DMS153 treated with DMSO at 0.1 percent for 48 hours (cell line): Measurements from ENCODE around the gene CRYL1.

ENCODE experiments used
- DNase-seq: peaks from one replicate; lab custom pipeline; 2025; ENCODE audit not compliant: unreplicated experiment; lab: John Stamatoyannopoulos, UW

CRYL1 gene

GRCh38 chr13:20495087-20496023 lies 30.3 kb downstream of the CRYL1 start:
- peak; percentile 49 for DNase-seq

GRCh38 chr13:20494656-20495055 lies 31.0 kb downstream of the CRYL1 start:
- DNase-seq: no peak

GRCh38 chr13:20492641-20493040 lies 33.0 kb downstream of the CRYL1 start:
- DNase-seq: no peak

- no peak for DNase-seq
Measured at GRCh38 chr13:20491926-20492435, 33.7 kb downstream of the CRYL1 start.

GRCh38 chr13:20489185-20489820 lies 36.4 kb downstream of the CRYL1 start:
- no peak for DNase-seq

GRCh38 chr13:20487927-20488326 lies 37.7 kb downstream of the CRYL1 start:
- no peak for DNase-seq

- DNase-seq: no peak
Measured at GRCh38 chr13:20482787-20483186, 42.9 kb downstream of the CRYL1 start.

GRCh38 chr13:20482275-20482761 lies 43.3 kb downstream of the CRYL1 start:
- no peak for DNase-seq

- DNase-seq: no peak
Measured at GRCh38 chr13:20477394-20477793, 48.3 kb downstream of the CRYL1 start.

GRCh38 chr13:20475927-20476691 lies 49.5 kb downstream of the CRYL1 start:
- DNase-seq: no peak

GRCh38 chr13:20474515-20474914 lies 51.1 kb downstream of the CRYL1 start:
- no peak for DNase-seq

GRCh38 chr13:20473888-20474287 lies 51.8 kb downstream of the CRYL1 start:
- no peak for DNase-seq

- DNase-seq: no peak
Measured at GRCh38 chr13:20473139-20473538, 52.5 kb downstream of the CRYL1 start.

- no peak for DNase-seq
Measured at GRCh38 chr13:20472531-20472930, 53.1 kb downstream of the CRYL1 start.

GRCh38 chr13:20470136-20470535 lies 55.5 kb downstream of the CRYL1 start:
- no peak for DNase-seq

- DNase-seq: no peak
Measured at GRCh38 chr13:20466371-20466770, 59.3 kb downstream of the CRYL1 start.

GRCh38 chr13:20465218-20465879 lies 60.3 kb downstream of the CRYL1 start:
- DNase-seq: no peak

GRCh38 chr13:20462921-20463320 lies 62.7 kb downstream of the CRYL1 start:
- DNase-seq: no peak

- no peak for DNase-seq
Measured at GRCh38 chr13:20462533-20462915, 63.1 kb downstream of the CRYL1 start.

GRCh38 chr13:20461860-20462532 lies 63.7 kb downstream of the CRYL1 start:
- DNase-seq: no peak
